PC-9 (cell line): Measurements from ENCODE around the gene RNASE9.
"Not testable (repeated sequence)": the region's sequence is repeated elsewhere in the genome, so short reads cannot be mapped to it uniquely, and the experiment has no call there.

Experiments used
- CTCF ChIP-seq: fragments of 200-600 bp; sonication (generic); conservative IDR thresholded peaks from 2 replicates; pipeline ENCODE4 v1.6.1; 2017; ENCODE audit warnings: mixed run types, antibody characterized with exemption, mild to moderate bottlenecking, moderate library complexity
- EZH2 ChIP-seq: fragments of 200-600 bp; sonication (generic); IDR thresholded peaks from 2 replicates; pipeline ENCODE4 v1.8.0; 2017; ENCODE audit warnings: antibody characterized with exemption, low read depth

DNA sequence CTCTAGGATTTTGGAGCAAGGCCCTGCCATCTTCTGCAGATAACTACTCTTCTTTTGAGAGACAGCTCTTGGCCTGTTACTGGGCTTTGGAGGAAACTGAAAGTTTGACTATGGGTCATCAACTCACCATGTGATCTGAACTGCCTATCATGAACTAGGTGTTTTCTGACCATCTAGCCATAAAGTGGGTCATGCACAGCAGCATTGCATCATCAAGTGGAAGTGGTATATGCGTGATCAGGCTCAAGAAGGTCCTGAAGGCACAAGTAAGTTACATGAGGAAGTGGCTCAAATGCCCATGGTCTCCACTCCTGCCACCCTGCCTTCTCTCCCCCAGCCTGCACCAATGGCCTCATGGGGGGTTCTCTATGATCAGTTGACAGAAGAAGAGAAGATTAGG is 9.9 kb upstream of the RNASE9 start:
- TF ChIP-seq CTCF, EZH2: not testable (repeated sequence)
